ENCODE data around the gene MYL10.

Gene MYL10

GRCh38 chr7:101595766-101596537, 33.1 kb downstream of the MYL10 start:
- no peak for DNase-seq (ENCODE audit: low spot score)

GRCh38 chr7:101595246-101595645, 33.9 kb downstream of the MYL10 start:
- DNase-seq (ENCODE audit: low spot score), result no peak

GRCh38 chr7:101594790-101595189, 34.3 kb downstream of the MYL10 start:
- DNase-seq (ENCODE audit: low spot score), result no peak

GRCh38 chr7:101593556-101593955, 35.5 kb downstream of the MYL10 start:
- no peak for DNase-seq (ENCODE audit: low spot score)

GRCh38 chr7:101591504-101591903, 37.6 kb downstream of the MYL10 start:
- no peak for DNase-seq (ENCODE audit: low spot score)

- no peak for DNase-seq (ENCODE audit: low spot score)
Observed at GRCh38 chr7:101590663-101591435, 38.2 kb downstream of the MYL10 start.

- no peak for DNase-seq (ENCODE audit: low spot score)
Observed at GRCh38 chr7:101589976-101590662, 39.0 kb downstream of the MYL10 start.

- DNase-seq (ENCODE audit: low spot score), result no peak
Observed at GRCh38 chr7:101589052-101589451, 40.0 kb downstream of the MYL10 start.

- no peak for DNase-seq (ENCODE audit: low spot score)
Observed at GRCh38 chr7:101588131-101588935, 40.8 kb downstream of the MYL10 start.

GRCh38 chr7:101586906-101587677, 42.0 kb downstream of the MYL10 start:
- DNase-seq (ENCODE audit: low spot score), result no peak

- DNase-seq (ENCODE audit: low spot score), result no peak
Observed at GRCh38 chr7:101586078-101586905, 42.8 kb downstream of the MYL10 start.

- no peak for DNase-seq (ENCODE audit: low spot score)
Observed at GRCh38 chr7:101582971-101583370, 46.1 kb downstream of the MYL10 start.

- DNase-seq (ENCODE audit: low spot score), result no peak
Observed at GRCh38 chr7:101581891-101582290, 47.2 kb downstream of the MYL10 start.

GRCh38 chr7:101580596-101580995, 48.5 kb downstream of the MYL10 start:
- no peak for DNase-seq (ENCODE audit: low spot score)

GRCh38 chr7:101578552-101578951, 50.5 kb downstream of the MYL10 start:
- no peak for DNase-seq (ENCODE audit: low spot score)

- DNase-seq (ENCODE audit: low spot score), result no peak
Observed at GRCh38 chr7:101576998-101577397, 52.1 kb downstream of the MYL10 start.

GRCh38 chr7:101575721-101576120, 53.4 kb downstream of the MYL10 start:
- DNase-seq (ENCODE audit: low spot score), result no peak

- DNase-seq (ENCODE audit: low spot score), result no peak
Observed at GRCh38 chr7:101575168-101575567, 53.9 kb downstream of the MYL10 start.

- DNase-seq (ENCODE audit: low spot score), result no peak
Observed at GRCh38 chr7:101572156-101572555, 56.9 kb downstream of the MYL10 start.

GRCh38 chr7:101567230-101567629, 61.9 kb downstream of the MYL10 start:
- DNase-seq (ENCODE audit: low spot score), result no peak
